ENCODE results near the gene HTR1E.

The HTR1E gene

DNA sequence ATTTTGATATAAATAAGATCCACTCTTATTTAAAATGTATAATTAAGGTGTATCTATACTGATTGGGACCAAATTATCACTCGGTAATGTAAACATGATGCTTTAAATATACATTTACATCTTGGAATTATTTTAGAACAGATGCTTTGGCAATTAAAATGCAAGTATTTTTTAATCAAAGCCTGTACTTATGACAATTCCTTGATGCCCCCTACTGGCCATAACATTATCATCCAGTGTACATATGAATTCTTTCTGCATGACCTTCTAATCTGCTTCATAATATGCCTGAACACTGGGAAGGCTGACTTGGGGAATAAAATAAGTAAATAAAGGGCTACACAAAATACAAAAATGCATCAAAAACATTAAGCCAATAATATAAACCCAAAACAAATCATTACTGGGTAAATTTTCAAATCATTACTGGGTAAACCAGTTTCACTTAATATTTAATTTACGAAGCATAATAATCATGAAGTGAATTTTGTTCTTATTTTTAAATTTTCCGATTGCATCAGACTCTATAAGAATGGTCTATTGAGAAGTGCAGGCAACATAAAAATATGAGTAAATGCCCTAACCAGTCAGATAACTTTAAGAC is 92.5 kb downstream of the HTR1E start:
- TF ChIP-seq NFIC (IDR thresholded peaks at IDR 0.05) = no peak
- peak; percentile 61 for TF ChIP-seq RAD21 (IDR thresholded peaks at IDR 0.05; ENCODE audit: low read depth)

DNA sequence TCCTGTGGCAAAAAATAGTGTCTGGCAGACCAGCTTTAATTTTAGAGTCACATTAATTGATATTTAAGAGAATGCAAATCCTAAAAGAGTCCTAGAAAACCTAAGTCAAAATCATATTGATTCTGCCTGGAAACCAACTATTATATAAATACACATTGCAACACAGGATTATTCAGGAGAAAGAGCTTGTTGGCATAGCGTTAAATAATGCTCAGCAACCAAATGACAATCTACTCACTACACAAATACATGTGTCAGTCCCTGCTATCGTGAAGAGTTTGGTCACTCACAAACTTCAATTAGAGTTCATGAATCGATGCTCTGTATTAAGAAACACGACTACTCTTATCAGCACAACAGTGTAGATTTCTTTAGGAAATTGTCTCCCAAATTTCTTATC is 103.4 kb downstream of the HTR1E start:
- TF ChIP-seq TAF1 (IDR thresholded peaks at IDR 0.05; ENCODE audit: low read depth) (no peak), EGR1 (IDR thresholded peaks at IDR 0.05) (no peak), ZBTB7A (IDR thresholded peaks at IDR 0.05; ENCODE audit: low read depth) (no peak), TEAD4 (IDR thresholded peaks at IDR 0.05) (no peak), EP300 (IDR thresholded peaks at IDR 0.05; ENCODE audit: borderline replicate concordance) (no peak), FOXM1 (IDR thresholded peaks at IDR 0.05; ENCODE audit: borderline replicate concordance, low read depth) (no peak), RAD21 (IDR thresholded peaks at IDR 0.05; ENCODE audit: low read depth) (no peak), TCF12 (IDR thresholded peaks at IDR 0.05; ENCODE audit: low read depth) (no peak), CREB1 (IDR thresholded peaks at IDR 0.05; ENCODE audit: low read depth) (no peak), YY1 (IDR thresholded peaks at IDR 0.05; ENCODE audit: low read depth) (no peak), NFIC (IDR thresholded peaks at IDR 0.05) (no peak), CEBPB (IDR thresholded peaks at IDR 0.05) (no peak)
- TF ChIP-seq, protein P1, sequence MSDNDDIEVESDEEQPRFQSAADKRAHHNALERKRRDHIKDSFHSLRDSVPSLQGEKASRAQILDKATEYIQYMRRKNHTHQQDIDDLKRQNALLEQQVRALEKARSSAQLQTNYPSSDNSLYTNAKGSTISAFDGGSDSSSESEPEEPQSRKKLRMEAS (IDR thresholded peaks at IDR 0.05) = no peak
- TF ChIP-seq, protein P2, sequence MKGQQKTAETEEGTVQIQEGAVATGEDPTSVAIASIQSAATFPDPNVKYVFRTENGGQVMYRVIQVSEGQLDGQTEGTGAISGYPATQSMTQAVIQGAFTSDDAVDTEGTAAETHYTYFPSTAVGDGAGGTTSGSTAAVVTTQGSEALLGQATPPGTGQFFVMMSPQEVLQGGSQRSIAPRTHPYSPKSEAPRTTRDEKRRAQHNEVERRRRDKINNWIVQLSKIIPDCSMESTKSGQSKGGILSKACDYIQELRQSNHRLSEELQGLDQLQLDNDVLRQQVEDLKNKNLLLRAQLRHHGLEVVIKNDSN (IDR thresholded peaks at IDR 0.05) = no peak
- TF ChIP-seq, protein P3, sequence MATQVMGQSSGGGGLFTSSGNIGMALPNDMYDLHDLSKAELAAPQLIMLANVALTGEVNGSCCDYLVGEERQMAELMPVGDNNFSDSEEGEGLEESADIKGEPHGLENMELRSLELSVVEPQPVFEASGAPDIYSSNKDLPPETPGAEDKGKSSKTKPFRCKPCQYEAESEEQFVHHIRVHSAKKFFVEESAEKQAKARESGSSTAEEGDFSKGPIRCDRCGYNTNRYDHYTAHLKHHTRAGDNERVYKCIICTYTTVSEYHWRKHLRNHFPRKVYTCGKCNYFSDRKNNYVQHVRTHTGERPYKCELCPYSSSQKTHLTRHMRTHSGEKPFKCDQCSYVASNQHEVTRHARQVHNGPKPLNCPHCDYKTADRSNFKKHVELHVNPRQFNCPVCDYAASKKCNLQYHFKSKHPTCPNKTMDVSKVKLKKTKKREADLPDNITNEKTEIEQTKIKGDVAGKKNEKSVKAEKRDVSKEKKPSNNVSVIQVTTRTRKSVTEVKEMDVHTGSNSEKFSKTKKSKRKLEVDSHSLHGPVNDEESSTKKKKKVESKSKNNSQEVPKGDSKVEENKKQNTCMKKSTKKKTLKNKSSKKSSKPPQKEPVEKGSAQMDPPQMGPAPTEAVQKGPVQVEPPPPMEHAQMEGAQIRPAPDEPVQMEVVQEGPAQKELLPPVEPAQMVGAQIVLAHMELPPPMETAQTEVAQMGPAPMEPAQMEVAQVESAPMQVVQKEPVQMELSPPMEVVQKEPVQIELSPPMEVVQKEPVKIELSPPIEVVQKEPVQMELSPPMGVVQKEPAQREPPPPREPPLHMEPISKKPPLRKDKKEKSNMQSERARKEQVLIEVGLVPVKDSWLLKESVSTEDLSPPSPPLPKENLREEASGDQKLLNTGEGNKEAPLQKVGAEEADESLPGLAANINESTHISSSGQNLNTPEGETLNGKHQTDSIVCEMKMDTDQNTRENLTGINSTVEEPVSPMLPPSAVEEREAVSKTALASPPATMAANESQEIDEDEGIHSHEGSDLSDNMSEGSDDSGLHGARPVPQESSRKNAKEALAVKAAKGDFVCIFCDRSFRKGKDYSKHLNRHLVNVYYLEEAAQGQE (IDR thresholded peaks at IDR 0.05; ENCODE audit: low read depth) = no peak

DNA sequence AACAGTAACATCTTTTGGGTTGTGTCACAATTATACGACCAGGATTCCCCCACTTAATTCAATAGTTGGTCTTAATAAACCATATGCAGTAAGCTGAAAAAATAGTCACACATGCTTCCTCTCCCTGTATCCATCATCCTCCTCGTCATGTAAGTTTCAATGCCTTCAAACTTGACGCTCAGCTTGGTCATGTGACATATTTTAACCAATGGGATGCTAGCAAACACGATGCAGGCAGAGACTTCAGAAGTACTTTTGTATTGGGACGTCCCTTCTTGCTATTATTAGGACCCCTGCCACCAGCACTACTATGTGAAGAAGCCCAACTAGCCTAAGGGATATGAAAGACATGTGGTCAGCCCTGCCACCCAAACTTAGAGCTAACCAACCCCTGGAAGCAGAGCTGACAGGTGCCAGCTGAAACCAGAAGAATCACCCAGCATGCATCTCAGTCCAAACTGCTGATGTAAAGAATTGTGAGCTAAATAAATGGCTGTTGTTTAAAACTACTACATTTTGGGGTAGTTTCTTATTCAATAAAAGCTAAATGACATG is 108.3 kb downstream of the HTR1E start:
- TF ChIP-seq TAF1 (IDR thresholded peaks at IDR 0.05; ENCODE audit: low read depth) (no peak), NFIC (IDR thresholded peaks at IDR 0.05) (no peak)
- TF ChIP-seq, protein P1 (IDR thresholded peaks at IDR 0.05) = no peak
- TF ChIP-seq, protein P2 (IDR thresholded peaks at IDR 0.05) = peak; percentile 43; the same call in 1 of the 2 replicates

DNA sequence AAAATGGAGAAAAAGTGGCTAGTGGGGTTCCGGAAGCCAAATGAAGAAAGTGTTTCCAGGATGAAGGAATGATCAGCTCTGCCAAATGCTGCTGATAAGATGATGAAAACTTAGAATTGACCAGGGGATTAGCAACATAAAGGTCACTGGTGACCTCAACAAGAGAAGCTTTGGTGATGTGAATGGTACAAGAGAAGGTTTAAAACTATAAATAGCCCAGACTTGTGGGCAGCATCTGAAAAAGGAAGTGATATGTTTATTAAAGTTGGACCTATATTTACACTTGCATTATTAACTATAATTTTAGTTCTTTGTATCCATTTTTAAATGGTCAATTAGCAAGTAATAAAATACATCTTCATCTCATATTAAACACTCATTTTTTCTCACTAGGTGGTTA is 112.5 kb downstream of the HTR1E start:
- no peak for TF ChIP-seq TEAD4 (IDR thresholded peaks at IDR 0.05)

DNA sequence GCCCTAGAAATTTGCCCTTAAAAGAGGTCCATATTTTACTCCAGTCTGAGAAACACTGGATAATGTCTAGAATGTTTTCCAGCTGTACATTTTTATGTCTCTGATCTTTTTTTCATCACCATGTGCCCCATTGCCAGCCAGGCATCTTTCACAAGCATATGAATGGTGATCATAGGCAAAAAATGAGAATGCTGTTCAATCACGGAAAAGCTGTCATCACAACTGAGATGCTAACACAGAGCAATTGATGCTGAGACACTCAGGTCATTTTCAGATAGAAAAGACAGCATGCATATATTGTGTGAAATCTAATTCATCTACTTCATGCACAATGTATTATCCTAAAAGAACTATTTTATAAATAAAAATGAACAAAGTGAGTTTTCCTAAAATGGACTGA is 116.0 kb downstream of the HTR1E start:
- TF ChIP-seq TAF1 (IDR thresholded peaks at IDR 0.05; ENCODE audit: low read depth) (no peak), TCF12 (IDR thresholded peaks at IDR 0.05; ENCODE audit: low read depth) (no peak), EGR1 (IDR thresholded peaks at IDR 0.05) (no peak), RAD21 (IDR thresholded peaks at IDR 0.05; ENCODE audit: low read depth) (no peak), CREB1 (IDR thresholded peaks at IDR 0.05; ENCODE audit: low read depth) (no peak), CEBPB (IDR thresholded peaks at IDR 0.05) (no peak), NFIC (IDR thresholded peaks at IDR 0.05) (no peak), ZBTB7A (IDR thresholded peaks at IDR 0.05; ENCODE audit: low read depth) (no peak), EP300 (IDR thresholded peaks at IDR 0.05; ENCODE audit: borderline replicate concordance) (no peak), YY1 (IDR thresholded peaks at IDR 0.05; ENCODE audit: low read depth) (no peak), FOXM1 (IDR thresholded peaks at IDR 0.05; ENCODE audit: borderline replicate concordance, low read depth) (no peak), TEAD4 (IDR thresholded peaks at IDR 0.05) (no peak)
- TF ChIP-seq, protein P1 (IDR thresholded peaks at IDR 0.05) = no peak
- TF ChIP-seq, protein P3 (IDR thresholded peaks at IDR 0.05; ENCODE audit: low read depth) = no peak
- TF ChIP-seq, protein P2 (IDR thresholded peaks at IDR 0.05) = no peak

All from Ishikawa (cell line).